Measurements from ENCODE around the gene CCR5.

- TF ChIP-seq ZNF565 (CRISPR knock-in tag; conservative IDR thresholded peaks at IDR 0.05; ENCODE audit: low read depth) (no peak), ZFP3 (CRISPR knock-in tag; IDR thresholded peaks at IDR 0.05) (no peak), ZNF8 (CRISPR knock-in tag; IDR thresholded peaks at IDR 0.05) (no peak), POU6F1 (CRISPR knock-in tag; IDR thresholded peaks at IDR 0.05; ENCODE audit: borderline replicate concordance, low read depth) (no peak)
Measured at GRCh38 chr3:46411271-46411670, 40.5 kb downstream of the CCR5 start.

All from SK-N-SH treated with all-trans-retinoic acid at 6 μM for 48 hours (cell line).